WI38 (cell line): ENCODE measurements around the gene TMEM44.

Experiments
- H3K4me3 ChIP-seq: 2 replicates; pipeline ENCODE4 v1.5.1; 2011; ENCODE audit warnings: low read depth, mild to moderate bottlenecking, control low read depth, low read length
- CTCF ChIP-seq: IDR thresholded peaks from 2 replicates; pipeline ENCODE4 v1.5.1; 2012; ENCODE audit warnings: low read depth, mild to moderate bottlenecking, control low read depth, low read length

TMEM44 gene

GRCh38 chr3:194571491-194572142 is 61.6 kb downstream of the TMEM44 start:
- H3K4me3 ChIP-seq, result no peak overlapping the region
- TF ChIP-seq CTCF, result no peak

- TF ChIP-seq CTCF, result no peak
- H3K4me3 ChIP-seq, result no peak overlapping the region
These were observed 62.3 kb downstream of the TMEM44 start for GRCh38 chr3:194570898-194571297.

- no peak overlapping the region for H3K4me3 ChIP-seq
- no peak for TF ChIP-seq CTCF
These were observed 63.0 kb downstream of the TMEM44 start for GRCh38 chr3:194570235-194570634.

GRCh38 chr3:194569252-194569651 is 64.0 kb downstream of the TMEM44 start:
- no peak for TF ChIP-seq CTCF
- no peak overlapping the region for H3K4me3 ChIP-seq

- no peak for TF ChIP-seq CTCF
These were observed 67.5 kb downstream of the TMEM44 start for GRCh38 chr3:194565597-194566190.

GRCh38 chr3:194562986-194563385 is 70.2 kb downstream of the TMEM44 start:
- H3K4me3 ChIP-seq, result no peak overlapping the region
- TF ChIP-seq CTCF, result no peak

More at GRCh38 chr3:194565597-194566190, 67.5 kb downstream of the TMEM44 start:
- H3K4me3 ChIP-seq, result no peak overlapping the region

- H3K4me3 ChIP-seq, result no peak overlapping the region
- no peak for TF ChIP-seq CTCF
These were observed 71.8 kb downstream of the TMEM44 start for GRCh38 chr3:194561306-194561974.
